SU-DHL-6 (cell line): ENCODE results near the gene CYB561A3.

Experiments used
- CTCF ChIP-seq: fragments of 200-600 bp; sonication (generic); IDR thresholded peaks from one replicate; pipeline ENCODE4 v1.5.1; 2017; ENCODE audit warnings: antibody characterized with exemption, mild to moderate bottlenecking, low read length, moderate library complexity; ENCODE audit not compliant: insufficient read depth, poor library complexity, severe bottlenecking
- EZH2phosphoT487 ChIP-seq: fragments of 200-600 bp; sonication (generic), shearing (Covaris generic); conservative IDR thresholded peaks from 2 replicates; pipeline ENCODE4 v1.6.1; 2018; ENCODE audit warnings: mild to moderate bottlenecking, antibody characterized with exemption, low read length, moderate library complexity, mixed read lengths

DNA sequence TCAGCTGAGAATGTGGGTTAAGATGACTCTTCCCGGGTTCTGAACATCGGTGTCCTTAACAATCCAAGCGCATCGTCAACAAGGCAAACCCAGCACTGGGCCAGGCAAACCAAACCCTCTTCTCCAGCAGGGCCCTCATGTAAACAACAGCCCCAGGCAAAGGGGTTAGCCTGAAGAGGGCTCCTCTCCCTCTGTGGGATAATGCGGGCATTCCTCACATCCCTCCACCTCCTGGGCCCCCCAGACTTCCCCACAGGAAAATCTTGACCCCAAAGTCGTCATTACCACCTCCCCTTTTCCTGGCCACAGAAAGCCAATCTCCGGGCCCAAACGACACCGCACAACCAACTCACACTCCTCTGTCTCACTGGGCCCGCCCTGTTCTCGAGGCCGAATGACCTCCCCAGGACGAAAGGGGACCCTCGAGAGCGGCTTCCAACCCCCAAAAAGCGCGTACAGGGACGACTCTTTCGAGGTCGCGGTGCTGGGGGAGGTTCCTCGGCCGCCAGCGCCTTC is 29.3 kb downstream of the CYB561A3 start:
- no peak for TF ChIP-seq CTCF
- TF ChIP-seq EZH2phosphoT487 = no peak
